Left hindlimb (tissue), 1 donor: ENCODE results near the gene BASP1.
"Not testable (repeated sequence)": the region's sequence is repeated elsewhere in the genome, so short reads cannot be mapped to it uniquely, and the experiment has no call there.

Experiments used
- DNase-seq: peaks from one replicate; pipeline ENCODE4 v3.0.0-alpha.2; 2018

The BASP1 gene

DNA sequence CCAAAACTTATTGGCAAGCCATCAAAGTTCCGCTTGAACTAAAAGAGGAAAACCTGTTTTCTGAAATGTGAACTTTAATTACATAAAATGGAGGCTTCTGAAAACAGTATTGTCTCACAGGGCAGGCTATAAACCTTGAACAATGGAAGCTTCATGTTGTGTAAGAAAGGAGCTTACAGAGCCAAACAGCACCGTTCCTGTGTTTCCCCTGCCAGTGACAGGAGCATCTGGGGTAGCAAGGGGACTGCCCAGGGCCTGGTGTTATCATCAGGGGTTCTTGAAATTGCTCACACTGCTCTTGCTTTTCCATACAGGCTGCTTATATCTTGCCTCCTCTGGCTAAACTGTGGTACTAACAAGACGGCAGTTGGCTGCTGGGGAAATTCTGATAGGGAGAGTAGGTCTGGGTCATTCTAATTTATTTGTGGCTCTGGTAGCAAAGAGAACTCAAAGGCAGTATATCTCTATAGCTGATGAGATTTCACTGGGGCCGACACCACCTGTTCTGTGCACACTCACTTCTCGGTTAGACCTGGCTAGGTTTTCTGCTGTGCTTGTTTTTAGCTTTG is 40.4 kb downstream of the BASP1 start:
- DNase-seq: no peak

DNA sequence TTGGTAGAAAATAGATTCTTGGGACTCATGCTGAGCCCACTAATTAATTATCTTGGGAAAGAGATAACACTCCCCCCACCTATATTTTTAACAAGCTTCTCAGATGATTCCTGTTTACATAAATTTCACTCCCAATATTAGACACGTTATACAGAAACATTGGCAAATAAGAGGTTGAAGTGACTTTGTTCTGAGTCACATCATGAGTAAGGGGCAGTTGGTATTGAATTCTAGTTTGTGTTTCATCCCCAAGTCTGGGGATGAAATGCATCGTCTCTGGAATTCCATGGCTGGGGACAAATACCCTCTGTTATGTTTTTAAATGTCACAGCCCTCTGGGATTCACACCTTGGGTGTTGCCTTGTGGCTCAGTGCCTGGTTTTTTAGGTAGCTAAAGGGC is 41.0 kb downstream of the BASP1 start:
- DNase-seq: no peak

DNA sequence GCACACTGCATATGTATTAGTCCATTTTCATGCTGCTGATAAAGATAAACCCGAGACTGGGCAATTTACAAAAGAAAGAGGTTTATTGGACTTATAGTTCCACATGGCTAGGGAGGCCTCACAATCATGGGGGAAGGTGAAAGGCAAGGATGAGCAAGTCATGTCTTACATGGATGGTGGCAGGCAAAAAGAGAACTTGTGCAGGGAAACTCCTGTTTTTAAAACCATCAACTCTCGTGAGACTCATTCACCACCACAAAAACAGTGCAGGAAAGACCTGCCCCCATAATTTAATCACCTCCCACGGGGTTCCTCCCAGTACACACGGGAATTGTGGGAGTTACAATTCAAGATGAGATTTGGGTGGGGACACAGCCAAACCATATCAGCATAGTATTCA is 41.6 kb downstream of the BASP1 start:
- DNase-seq: not testable (repeated sequence)

DNA sequence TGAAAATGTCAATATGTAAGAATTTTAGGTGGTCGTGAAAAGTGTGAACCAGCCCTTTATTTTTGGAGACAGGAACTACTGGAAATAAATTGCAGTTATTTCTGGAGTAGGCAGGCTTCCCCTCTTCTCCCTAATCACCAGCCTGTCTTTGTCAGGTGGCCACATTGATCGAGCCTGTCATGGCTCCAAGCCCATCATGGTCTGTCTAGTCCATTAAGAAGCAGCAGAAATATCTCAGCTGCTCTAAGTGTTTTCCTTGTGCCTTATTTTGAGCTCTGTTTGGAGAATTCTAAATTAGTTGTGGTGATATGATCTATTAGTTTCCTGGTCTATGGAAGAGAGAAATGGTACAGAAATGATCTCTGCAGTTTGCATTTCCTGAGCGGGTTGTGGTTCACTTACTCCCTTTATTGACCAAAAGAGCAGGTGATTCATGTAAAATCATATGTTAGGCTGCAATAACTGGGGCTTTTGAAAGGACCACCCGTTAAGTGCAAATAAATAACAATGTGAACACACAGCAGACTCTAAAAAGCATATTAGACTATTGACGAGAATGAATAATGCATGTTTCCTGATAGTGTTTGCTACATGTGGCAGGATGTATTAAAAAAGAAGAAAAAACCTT is 42.3 kb downstream of the BASP1 start:
- no peak for DNase-seq

DNA sequence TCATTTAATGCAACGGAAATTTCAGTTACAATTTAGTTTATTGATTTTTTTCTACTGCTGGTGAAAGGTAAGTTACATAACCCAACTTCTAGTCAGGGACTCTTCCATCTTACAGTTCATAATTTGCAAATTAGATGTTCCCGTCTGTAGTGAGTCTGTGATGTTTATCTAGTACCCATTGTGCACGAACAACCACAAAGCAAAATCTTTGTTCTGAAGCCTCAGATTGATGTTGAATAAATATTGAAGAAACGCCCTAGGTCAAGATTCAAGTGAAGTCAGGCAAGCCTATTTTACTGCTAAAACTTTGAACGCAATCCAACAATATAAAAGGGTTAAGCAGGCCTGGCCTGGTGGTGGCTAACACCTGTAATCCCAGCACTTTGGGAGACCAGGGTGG is 43.1 kb downstream of the BASP1 start:
- no peak for DNase-seq

DNA sequence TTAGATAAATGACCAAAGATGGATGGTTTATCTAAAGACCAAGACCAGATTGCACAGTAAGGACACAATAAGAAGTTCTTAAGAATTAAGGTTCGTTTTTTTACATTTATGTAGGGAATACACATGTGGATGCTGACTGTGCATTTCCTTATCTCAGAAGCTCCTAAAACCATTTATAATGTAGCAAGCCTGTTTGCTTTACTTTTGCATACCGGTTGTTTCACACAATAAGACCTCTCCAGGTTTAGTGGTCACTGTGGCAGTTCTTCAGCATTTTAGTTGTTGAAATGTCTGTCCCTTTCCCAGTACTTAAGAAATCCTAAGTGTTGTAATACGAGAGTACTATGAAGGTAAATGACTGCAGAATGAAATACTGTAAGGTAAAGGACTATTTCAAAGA is 43.6 kb downstream of the BASP1 start:
- no peak for DNase-seq

DNA sequence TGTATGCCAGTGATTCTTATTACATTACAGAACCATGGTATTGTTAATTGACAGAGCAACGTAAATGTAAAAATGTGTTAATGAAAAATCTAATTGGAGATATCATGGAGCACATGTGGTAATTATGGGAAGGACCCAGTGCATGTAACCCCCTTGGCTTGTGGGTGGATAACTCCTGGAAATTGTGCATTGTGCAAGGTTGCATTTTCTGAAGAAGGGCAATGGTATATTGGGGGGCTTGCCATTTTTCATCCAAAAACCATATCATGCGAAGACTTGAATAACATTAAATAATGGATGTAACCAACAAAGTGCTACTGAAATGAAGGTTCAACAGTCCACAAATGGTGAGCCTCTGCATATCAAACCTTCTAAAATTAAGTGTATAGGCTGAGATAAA is 47.6 kb downstream of the BASP1 start:
- DNase-seq: no peak

DNA sequence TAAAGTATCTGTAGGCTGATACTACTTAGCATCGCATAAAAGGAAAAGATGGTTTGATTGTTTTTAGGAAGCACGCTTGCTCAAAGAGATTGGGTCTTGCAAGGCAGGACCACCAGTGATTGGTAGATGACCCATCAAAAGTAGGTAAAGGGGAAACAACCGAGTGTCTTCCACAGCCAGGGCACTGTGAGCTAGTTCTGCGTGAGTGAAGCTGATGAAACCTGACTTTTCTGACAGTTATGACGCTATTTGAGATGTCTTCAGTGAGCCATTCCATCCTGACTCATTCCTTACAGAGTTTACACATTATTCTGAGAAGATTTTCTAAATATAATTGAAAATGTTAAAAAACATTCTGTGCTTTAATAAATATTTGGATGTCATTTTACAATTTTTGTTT is 49.7 kb downstream of the BASP1 start:
- no peak for DNase-seq

DNA sequence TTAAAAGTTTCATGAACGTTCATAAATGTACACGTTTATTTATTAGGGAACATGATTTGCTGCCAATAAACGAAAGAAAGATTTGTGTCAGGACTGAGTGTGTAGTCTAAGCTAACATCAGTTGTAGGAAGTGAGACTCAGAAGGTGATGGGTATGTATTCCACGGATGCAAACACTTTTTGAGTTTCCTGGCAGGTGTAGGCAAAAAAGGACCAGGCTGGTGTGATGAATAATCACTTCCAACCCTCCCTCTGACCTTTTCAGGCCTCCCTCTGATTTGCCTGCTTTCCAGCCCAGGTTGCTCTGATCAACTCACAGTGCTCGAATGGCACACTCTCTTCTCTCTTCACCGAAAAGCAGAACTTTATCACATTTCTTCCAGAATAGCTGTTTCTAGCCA is 51.8 kb downstream of the BASP1 start:
- no peak for DNase-seq

DNA sequence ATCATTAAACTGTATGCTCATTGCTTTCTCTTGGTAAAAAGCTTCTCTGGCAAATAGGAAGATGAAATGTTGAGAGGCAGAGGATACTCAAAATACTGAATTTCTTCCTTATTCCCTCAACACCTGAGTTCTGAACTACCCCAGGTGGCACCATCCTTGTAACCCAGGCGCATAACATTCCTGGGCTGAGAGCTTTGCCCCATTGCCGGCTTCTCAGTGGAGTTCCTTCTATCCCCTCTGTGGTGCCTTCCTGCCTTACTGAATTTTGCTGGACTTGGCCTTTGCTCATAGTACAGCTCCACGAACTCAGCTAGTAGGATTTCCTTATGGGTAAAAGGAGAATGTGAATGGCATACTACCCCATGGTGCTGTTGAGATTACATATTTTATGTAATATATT is 54.7 kb downstream of the BASP1 start:
- DNase-seq: no peak

DNA sequence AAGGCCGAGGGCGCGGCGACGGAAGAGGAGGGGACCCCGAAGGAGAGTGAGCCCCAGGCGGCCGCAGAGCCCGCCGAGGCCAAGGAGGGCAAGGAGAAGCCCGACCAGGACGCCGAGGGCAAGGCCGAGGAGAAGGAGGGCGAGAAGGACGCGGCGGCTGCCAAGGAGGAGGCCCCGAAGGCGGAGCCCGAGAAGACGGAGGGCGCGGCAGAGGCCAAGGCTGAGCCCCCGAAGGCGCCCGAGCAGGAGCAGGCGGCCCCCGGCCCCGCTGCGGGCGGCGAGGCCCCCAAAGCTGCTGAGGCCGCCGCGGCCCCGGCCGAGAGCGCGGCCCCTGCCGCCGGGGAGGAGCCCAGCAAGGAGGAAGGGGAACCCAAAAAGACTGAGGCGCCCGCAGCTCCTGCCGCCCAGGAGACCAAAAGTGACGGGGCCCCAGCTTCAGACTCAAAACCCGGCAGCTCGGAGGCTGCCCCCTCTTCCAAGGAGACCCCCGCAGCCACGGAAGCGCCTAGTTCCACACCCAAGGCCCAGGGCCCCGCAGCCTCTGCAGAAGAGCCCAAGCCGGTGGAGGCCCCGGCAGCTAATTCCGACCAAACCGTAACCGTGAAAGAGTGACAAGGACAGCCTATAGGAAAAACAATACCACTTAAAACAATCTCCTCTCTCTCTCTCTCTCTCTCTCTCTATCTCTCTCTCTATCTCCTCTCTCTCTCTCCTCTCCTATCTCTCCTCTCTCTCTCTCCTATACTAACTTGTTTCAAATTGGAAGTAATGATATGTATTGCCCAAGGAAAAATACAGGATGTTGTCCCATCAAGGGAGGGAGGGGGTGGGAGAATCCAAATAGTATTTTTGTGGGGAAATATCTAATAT is 58.1 kb downstream of the BASP1 start:
- no peak for DNase-seq

DNA sequence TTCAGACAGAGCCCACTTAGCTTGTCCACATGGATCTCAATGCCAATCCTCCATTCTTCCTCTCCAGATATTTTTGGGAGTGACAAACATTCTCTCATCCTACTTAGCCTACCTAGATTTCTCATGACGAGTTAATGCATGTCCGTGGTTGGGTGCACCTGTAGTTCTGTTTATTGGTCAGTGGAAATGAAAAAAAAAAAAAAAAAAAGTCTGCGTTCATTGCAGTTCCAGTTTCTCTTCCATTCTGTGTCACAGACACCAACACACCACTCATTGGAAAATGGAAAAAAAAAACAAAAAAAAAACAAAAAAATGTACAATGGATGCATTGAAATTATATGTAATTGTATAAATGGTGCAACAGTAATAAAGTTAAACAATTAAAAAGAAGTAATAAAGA is 59.0 kb downstream of the BASP1 start:
- no peak for DNase-seq

DNA sequence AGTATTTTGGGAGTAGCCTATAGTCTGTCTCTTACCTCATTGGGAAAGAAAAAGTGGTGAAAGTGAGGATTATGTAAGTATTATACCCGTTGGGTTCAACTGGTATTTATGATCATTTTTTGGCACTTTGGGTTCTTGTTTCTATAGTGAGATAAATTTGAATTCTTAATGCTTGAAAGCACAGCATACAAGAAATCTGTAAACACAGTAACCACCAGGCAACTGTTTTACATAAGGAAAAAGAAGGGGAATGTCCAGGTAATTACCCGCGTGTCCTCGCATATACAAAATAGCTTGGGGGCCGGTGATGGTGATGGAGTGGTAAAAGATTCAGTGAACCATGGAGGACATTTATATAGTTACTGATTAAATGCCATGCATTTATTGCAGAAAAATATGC is 60.5 kb downstream of the BASP1 start:
- DNase-seq: no peak

DNA sequence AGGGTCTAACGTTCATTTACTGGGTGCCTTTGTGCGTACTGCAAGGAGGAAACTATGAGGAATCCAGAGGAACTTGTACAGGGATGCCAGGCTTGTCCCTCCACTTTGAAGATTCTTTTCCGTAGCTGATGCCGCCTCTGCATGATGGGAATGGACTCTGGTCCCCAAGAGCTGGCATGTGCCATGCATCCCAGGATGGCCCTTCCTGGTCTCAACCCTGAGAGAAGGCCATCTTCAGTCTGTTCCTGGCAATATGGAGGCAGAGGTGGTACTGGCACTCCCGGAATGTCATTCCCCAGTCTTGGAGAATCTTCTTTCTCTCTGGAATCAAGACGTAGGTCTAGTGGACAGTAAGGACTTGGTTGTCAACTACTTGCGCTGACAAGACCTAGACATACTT is 61.5 kb downstream of the BASP1 start:
- no peak for DNase-seq

DNA sequence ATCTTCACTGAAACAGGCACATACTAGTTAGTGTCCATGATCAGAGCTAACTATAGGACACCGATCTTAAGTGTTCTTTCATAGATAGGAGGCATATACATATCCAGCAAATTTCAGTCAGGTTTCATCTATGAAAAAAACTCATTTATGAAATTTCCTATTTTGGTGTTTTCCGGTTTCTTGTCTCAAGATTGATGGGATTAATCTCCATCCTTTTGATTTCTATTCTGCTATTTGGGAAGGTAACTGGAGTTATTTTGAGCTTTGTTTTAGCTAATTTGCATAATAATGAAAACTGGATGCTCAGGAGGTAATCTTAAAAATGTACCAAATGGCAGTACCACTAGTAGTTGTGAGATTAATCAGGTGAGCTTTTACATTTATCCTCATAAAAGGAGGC is 62.1 kb downstream of the BASP1 start:
- DNase-seq: no peak

DNA sequence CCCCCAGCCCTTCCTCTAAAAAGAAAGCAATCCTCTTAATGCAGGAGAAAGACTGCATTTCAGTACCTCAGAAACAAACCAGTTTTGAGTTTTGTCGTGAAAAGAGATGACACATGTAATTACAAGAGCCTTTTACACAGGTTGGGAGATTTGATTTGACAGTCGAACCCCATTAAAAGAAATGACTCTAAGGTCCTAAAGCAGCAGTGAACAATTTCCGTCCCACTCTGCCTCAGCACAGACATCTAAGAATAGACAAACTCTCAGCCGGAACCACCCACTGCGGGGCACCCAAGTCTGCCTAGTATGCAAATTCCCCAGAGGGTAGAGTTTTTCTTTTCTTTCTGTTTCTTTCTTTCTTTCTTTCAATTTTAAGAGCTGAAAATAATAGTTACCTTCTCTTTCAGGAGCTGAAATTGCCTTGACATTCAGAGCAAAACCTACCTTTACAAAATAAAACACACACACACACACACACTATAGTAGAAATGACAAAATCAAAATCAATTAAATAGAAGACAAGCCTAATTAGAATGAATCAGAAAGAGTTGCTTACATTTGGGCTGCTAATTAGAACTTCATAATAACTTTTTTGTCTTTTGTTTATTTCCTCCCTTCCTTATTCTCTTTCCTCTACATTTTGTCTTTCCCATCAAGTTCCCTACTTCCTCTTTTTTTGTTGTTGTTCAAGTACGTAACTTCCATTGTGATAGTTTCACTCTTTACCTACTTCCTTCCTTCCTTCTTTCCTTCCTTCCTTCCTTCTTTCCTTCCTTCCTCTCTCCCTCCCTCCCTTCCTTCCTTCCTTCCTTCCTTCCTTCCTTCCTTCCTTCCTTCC is 65.1 kb downstream of the BASP1 start:
- no peak for DNase-seq

DNA sequence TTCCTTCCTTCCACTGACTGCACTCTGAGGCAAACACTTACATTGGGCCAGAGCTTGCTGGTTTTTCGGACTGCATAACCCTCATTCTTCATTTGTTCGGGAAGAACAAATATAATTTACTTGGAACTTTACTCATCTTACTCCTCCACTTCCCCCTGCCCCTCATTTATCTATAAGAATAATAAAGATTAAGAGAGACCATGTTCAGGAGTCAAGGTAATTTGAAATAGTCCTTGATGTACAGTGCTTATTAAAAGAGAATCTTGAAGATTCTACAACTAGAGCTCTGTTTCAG is 65.6 kb downstream of the BASP1 start:
- DNase-seq: no peak

DNA sequence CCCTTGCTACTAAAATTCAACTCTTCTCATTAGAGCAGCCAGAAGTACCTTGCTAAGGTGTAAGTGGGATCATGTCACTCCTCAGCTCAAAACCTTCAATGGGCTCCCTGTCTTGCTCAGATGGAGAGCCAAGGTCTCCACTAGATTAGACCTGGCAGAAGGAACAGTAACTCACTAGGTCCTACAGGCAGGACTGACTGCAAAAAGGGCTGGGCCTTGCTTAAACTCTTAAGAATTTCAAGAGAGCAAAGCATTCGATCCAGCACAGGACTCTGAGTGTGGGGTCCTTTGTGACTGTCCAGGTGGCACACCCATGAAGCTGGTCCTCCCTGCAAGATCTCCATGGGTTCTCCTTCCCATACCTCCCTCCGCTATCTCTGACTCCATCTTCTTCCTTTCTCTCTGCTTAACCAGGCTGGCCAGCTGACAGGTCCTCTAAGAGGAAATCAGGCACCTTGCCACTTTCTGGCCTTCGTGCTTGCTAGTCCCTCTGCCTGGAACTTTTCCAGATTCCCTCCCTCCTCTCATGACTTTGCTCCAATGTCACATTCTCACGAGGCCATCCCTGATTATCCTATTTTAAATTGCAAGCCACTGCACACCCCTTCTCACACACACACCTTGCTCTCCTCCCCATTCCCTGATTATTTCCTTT is 70.2 kb downstream of the BASP1 start:
- DNase-seq: no peak

DNA sequence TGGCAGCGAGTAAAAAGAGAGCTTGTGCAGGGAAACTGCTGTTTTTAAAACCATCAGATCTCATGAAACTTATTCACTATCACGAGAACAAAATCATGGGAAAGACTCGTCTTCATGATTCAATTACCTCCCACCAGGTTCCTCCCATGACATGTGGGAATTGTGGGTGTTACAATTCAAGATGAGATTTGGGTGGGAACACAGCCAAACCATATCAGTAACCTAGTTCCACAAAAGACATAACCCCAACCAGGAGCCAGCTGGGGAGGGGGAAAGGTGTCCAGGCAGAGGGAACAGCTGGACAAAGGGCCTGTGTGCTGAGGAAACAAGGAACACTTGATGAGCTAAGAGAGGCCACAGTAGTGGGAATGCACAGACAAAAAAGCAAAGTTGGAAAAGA is 71.1 kb downstream of the BASP1 start:
- no peak for DNase-seq

DNA sequence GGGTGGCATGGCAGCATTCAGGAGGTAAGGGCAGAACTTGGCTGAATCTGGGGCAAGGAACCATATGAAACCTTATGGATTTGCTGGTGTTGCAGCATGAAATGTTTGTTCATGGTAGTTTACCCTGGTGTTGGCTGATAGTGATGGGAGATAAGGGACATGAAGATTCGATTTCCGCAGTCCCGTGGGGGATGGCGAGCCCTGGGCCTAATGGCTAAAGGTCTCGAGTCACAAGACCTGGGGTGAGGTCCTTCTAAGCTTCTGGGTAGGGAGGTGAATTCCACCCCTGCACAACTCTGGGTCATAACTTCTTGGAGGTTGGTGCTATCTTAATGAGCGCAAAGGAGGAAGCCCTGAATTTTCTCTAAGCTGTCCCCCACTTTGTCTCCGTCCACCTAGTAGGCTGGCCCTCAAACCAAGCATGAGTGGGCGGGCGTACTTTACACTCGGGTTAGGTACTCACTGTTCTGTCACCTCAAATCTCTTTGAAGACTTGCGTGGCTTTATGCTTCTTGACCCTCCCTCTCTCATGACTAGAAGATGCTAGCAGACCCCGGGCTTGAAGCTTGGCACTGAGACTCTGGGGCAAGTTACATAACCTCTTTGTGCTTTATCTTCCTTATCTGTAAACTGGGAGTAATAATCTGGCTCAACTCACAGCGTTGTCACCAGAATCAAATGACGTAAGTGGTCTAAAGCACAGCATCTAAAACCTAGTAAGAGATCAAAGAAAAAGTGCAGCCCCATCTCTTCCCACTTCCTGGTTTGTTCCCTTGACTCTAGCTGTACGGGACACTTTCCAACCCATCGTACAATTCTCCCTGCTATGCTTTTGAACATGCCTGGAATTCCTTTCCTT is 72.5 kb downstream of the BASP1 start:
- no peak for DNase-seq

DNA sequence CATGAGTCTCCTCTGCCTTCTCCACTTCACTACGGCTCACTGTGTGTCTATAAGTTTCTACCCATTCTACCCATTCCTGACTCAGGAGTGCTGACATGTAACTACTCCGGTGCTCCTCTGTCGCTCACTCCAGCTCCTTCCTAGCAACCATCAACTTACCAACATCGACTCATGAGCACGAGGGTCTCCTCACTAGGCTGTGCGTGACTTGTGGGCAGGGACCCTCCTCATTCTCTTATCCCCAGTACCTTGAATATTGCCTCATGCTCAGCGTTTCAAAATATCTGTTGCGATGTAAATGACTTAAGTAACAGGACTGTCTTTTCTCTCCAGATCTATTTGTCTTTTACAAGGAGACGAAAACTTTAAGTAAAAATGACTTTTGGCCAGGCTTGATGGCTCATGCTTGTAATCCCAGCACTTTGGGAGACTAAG is 73.1 kb downstream of the BASP1 start:
- DNase-seq: no peak

DNA sequence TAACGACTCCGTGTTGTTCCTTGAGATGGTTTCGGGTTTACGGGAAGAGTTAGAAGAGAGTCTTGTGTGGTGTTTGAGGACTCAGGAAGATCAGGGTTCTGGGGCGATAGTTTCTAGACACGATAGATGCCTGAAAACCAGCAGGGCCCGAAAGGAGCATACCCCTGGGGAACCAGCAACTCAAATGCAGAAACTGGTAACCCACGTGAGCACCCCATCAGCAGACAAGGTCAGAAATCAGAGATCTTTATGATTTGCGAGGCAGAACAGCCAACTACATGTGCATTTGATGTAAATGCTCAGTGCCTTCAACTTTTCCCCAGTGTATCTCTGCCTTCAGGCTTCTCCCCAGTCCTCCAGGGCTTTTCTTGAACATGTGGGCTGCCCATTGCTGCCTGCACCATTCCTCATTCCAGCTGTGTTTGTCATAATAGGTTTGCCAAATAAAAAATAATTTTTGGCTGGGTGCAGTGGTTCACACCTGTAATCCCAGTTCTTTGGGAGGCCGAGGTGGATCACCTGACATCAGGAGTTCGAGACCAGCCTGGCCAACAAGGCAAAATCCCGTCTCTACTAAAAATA is 75.1 kb downstream of the BASP1 start:
- DNase-seq: no peak
